Measurements from ENCODE around the gene POLL. TPM values are rescaled to one million over a fixed set of nuclear protein-coding genes. Genes with fewer than 3 reads are reported as not detected.
"Not testable (repeated sequence)": the region's sequence is repeated elsewhere in the genome, so short reads cannot be mapped to it uniquely, and the experiment has no call there.

The POLL gene
- total and polyA plus RNA-seq, 2 of the 4 experiments (the other 2 are of a cell fraction): 6.3 to 23.7 TPM

DNA sequence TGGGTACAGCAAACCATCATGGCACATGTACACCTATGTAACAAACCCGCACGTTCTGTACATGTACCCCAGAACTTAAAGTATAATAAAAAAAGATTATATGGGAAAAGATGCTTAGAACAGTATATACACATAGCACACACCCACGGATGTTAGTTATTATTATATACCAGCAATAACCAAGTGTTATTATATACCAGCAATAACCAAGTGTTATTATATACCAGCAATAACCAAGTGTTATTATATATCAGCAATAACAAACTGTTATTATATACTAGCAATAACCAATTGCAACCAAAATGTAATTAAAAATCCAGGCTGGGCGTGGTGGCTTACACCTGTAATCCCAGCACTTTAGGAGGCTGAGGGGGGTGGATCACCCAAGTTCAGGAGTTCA lies 45.5 kb upstream of the POLL start:
- ATAC-seq (ENCODE audit: low read depth); H3K9ac ChIP-seq (ENCODE audit: low read depth, low read length); dilution Hi-C loops (cut with HindIII; ENCODE audit: low sequenced_read_pairs, unreplicated experiment); DNase-seq; H2AK5ac ChIP-seq (ENCODE audit: low read depth, low read length); H3K79me1 ChIP-seq (ENCODE audit: low read depth in 1 of 2, low read length in 2 of 2); POLR2A ChIA-PET (ENCODE audit: unreplicated experiment); H2AK9ac ChIP-seq (replicated peaks; ENCODE audit: low read depth, low read length, poor library complexity); H3K9me3 ChIP-seq (ENCODE audit: control insufficient read depth, insufficient read depth, low read length); H3K4me2 ChIP-seq (ENCODE audit: low read depth, low read length); H3K36me3 ChIP-seq (ENCODE audit: control insufficient read depth, insufficient read depth, low read length); H3K23ac ChIP-seq (ENCODE audit: low read depth, low read length); H3K14ac ChIP-seq (replicated peaks; ENCODE audit: low read depth, low read length); H2BK120ac ChIP-seq (ENCODE audit: low read depth, low read length); H2BK15ac ChIP-seq (ENCODE audit: low read depth, low read length); H2BK20ac ChIP-seq (ENCODE audit: low read depth, low read length); H3K4me1 ChIP-seq (ENCODE audit: control insufficient read depth, insufficient read depth, low read length); H2AFZ ChIP-seq (replicated peaks; ENCODE audit: low read length, poor library complexity); H3K56ac ChIP-seq (ENCODE audit: extremely low read depth, insufficient read depth, low read length); H3K18ac ChIP-seq (ENCODE audit: low read depth, low read length); H4K91ac ChIP-seq (ENCODE audit: insufficient read depth, low read depth, low read length); H2BK5ac ChIP-seq (ENCODE audit: low read depth, low read length, poor library complexity, severe bottlenecking); H3K4me3 ChIP-seq (ENCODE audit: insufficient read depth, low read depth, low read length); H3K27ac ChIP-seq (ENCODE audit: insufficient read depth, low read length); BruUV-seq (replicated peaks); intact Hi-C loops (cut with micrococcal nuclease); in situ Hi-C loops (cut with MboI; ENCODE audit: low sequenced_read_pairs); H3K9me1 ChIP-seq (ENCODE audit: insufficient read depth, low read length); H4K8ac ChIP-seq (ENCODE audit: low read depth in 2 of 2, low read length in 2 of 2); H4K5ac ChIP-seq (ENCODE audit: low read depth, low read length); H3K27me3 ChIP-seq (ENCODE audit: control insufficient read depth, insufficient read depth, low read length); H4K20me1 ChIP-seq (ENCODE audit: insufficient read depth, low read length); CTCF ChIA-PET; H3K4ac ChIP-seq (ENCODE audit: low read depth, low read length): not testable (repeated sequence)
- no CpG with 5 or more reads among the region's 4 CpGs for WGBS, 2 experiments (ENCODE audit: extremely low coverage in 2 of 2, insufficient read length in 1 of 2)

Data from IMR-90 (cell line).